ENCODE results near the gene ADAM23.

DNA sequence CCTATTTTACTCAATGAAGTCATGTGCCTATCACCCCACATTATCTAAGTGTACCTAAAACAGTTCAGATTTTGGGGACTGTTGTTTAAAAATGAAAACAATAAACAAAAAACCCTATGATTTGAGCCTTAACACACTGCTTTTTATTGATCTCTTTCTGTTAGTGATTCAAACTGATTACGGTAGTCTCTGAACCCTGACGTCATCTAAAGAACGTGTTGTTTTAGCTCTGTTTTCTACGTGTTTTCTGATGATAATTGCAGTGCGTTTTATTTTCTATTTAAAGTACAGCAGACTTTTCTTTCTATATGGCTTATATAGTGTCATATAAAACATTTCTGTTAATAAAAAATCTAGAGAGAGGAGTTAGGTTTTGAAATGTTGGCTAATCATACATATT lies 105.1 kb downstream of the ADAM23 start:
- TF ChIP-seq, protein P1, sequence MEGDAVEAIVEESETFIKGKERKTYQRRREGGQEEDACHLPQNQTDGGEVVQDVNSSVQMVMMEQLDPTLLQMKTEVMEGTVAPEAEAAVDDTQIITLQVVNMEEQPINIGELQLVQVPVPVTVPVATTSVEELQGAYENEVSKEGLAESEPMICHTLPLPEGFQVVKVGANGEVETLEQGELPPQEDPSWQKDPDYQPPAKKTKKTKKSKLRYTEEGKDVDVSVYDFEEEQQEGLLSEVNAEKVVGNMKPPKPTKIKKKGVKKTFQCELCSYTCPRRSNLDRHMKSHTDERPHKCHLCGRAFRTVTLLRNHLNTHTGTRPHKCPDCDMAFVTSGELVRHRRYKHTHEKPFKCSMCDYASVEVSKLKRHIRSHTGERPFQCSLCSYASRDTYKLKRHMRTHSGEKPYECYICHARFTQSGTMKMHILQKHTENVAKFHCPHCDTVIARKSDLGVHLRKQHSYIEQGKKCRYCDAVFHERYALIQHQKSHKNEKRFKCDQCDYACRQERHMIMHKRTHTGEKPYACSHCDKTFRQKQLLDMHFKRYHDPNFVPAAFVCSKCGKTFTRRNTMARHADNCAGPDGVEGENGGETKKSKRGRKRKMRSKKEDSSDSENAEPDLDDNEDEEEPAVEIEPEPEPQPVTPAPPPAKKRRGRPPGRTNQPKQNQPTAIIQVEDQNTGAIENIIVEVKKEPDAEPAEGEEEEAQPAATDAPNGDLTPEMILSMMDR (IDR thresholded peaks at IDR 0.05; ENCODE audit: low read depth, low read length, missing input control) = no peak
- no peak for TF ChIP-seq HNF4A (conservative IDR thresholded peaks at IDR 0.05)
- no peak for TF ChIP-seq RAD21 (IDR thresholded peaks at IDR 0.05)
- TF ChIP-seq, protein P2, sequence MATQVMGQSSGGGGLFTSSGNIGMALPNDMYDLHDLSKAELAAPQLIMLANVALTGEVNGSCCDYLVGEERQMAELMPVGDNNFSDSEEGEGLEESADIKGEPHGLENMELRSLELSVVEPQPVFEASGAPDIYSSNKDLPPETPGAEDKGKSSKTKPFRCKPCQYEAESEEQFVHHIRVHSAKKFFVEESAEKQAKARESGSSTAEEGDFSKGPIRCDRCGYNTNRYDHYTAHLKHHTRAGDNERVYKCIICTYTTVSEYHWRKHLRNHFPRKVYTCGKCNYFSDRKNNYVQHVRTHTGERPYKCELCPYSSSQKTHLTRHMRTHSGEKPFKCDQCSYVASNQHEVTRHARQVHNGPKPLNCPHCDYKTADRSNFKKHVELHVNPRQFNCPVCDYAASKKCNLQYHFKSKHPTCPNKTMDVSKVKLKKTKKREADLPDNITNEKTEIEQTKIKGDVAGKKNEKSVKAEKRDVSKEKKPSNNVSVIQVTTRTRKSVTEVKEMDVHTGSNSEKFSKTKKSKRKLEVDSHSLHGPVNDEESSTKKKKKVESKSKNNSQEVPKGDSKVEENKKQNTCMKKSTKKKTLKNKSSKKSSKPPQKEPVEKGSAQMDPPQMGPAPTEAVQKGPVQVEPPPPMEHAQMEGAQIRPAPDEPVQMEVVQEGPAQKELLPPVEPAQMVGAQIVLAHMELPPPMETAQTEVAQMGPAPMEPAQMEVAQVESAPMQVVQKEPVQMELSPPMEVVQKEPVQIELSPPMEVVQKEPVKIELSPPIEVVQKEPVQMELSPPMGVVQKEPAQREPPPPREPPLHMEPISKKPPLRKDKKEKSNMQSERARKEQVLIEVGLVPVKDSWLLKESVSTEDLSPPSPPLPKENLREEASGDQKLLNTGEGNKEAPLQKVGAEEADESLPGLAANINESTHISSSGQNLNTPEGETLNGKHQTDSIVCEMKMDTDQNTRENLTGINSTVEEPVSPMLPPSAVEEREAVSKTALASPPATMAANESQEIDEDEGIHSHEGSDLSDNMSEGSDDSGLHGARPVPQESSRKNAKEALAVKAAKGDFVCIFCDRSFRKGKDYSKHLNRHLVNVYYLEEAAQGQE (IDR thresholded peaks at IDR 0.05) = no peak
- TF ChIP-seq FOXA1 (IDR thresholded peaks at IDR 0.05) = no peak
- no peak for TF ChIP-seq HNF4G (IDR thresholded peaks at IDR 0.05)
- TF ChIP-seq, protein P3, sequence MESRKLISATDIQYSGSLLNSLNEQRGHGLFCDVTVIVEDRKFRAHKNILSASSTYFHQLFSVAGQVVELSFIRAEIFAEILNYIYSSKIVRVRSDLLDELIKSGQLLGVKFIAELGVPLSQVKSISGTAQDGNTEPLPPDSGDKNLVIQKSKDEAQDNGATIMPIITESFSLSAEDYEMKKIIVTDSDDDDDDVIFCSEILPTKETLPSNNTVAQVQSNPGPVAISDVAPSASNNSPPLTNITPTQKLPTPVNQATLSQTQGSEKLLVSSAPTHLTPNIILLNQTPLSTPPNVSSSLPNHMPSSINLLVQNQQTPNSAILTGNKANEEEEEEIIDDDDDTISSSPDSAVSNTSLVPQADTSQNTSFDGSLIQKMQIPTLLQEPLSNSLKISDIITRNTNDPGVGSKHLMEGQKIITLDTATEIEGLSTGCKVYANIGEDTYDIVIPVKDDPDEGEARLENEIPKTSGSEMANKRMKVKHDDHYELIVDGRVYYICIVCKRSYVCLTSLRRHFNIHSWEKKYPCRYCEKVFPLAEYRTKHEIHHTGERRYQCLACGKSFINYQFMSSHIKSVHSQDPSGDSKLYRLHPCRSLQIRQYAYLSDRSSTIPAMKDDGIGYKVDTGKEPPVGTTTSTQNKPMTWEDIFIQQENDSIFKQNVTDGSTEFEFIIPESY (IDR thresholded peaks at IDR 0.05) = no peak

Data from liver (tissue), 3 donors.